Karpas-422 (cell line): ENCODE results near the gene BCKDK. TPM values are rescaled to one million over a fixed set of nuclear protein-coding genes. Genes with fewer than 3 reads are reported as not detected.
"Not testable (repeated sequence)": the region's sequence is repeated elsewhere in the genome, so short reads cannot be mapped to it uniquely, and the experiment has no call there.

Experiments used
- DNase-seq: peaks from one replicate; pipeline ENCODE4 v3.0.0-alpha.2; 2015
- H2AFZ ChIP-seq: fragments of 200-600 bp; sonication (generic); 2 replicates; pipeline ENCODE4 v1.6.1; 2014; ENCODE audit warnings: antibody characterized with exemption, low read length, mixed read lengths
- H3K27ac ChIP-seq: fragments of 200-600 bp; sonication (generic); 2 replicates; pipeline ENCODE4 v1.5.1; 2014; ENCODE audit warnings: mild to moderate bottlenecking, low read length, moderate library complexity
- H3K27me3 ChIP-seq: fragments of 200-600 bp; sonication (generic); 2 replicates; pipeline ENCODE4 v1.6.1; 2014; ENCODE audit warnings: low read length, mixed read lengths
- H3K36me3 ChIP-seq: fragments of 200-600 bp; sonication (generic); 2 replicates; pipeline ENCODE4 v1.6.1; 2014; ENCODE audit warnings: low read length, mixed read lengths; ENCODE audit not compliant: insufficient read depth
- H3K4me1 ChIP-seq: fragments of 200-600 bp; sonication (generic); 2 replicates; pipeline ENCODE4 v1.6.1; 2014; ENCODE audit warnings: mild to moderate bottlenecking, low read length, mixed read lengths
- H3K4me2 ChIP-seq: fragments of 200-600 bp; sonication (generic); 2 replicates; pipeline ENCODE4 v1.6.1; 2014; ENCODE audit warnings: low read length, low read depth, mild to moderate bottlenecking; ENCODE audit not compliant: poor library complexity, severe bottlenecking
- H3K4me3 ChIP-seq: fragments of 200-600 bp; sonication (generic); 2 replicates; pipeline ENCODE4 v1.5.1; 2014; ENCODE audit warnings: mild to moderate bottlenecking, antibody characterized with exemption, low read length, mixed read lengths
- H3K79me2 ChIP-seq: fragments of 200-600 bp; sonication (generic); 2 replicates; pipeline ENCODE4 v1.6.1; 2014; ENCODE audit warnings: mild to moderate bottlenecking, low read length, mixed read lengths
- H3K9ac ChIP-seq: fragments of 200-600 bp; sonication (generic); 2 replicates; pipeline ENCODE4 v1.6.0; 2014; ENCODE audit warnings: low read length
- H3K9me2 ChIP-seq: fragments of 200-600 bp; sonication (generic), shearing (Covaris generic); replicated peaks from 2 replicates; pipeline ENCODE4 v1.6.0; 2014; ENCODE audit warnings: mild to moderate bottlenecking, low read length, moderate library complexity; ENCODE audit not compliant: insufficient read depth
- H3K9me3 ChIP-seq: fragments of 300-700, 200-600 bp; sonication (generic); 2 replicates; pipeline ENCODE4 v1.6.1; 2014; ENCODE audit warnings: low read length, mixed read lengths
- H4K20me1 ChIP-seq: fragments of 200-600 bp; sonication (generic); 2 replicates; pipeline ENCODE4 v1.6.1; 2014; ENCODE audit warnings: mild to moderate bottlenecking, antibody characterized with exemption, low read length, low read depth; ENCODE audit not compliant: insufficient read depth
- total RNA-seq: library from RNA; depleted of rRNA; stranded (reverse); fragments of >200 nt; shearing (Covaris generic); gene quantifications from 2 replicates; pipeline ENCODE4 v1.2.3, GENCODE V29; 2014; ENCODE audit warnings: low replicate concordance

Gene BCKDK
- total RNA-seq, 1 experiment from 2014 or later, result 28.4 TPM

DNA sequence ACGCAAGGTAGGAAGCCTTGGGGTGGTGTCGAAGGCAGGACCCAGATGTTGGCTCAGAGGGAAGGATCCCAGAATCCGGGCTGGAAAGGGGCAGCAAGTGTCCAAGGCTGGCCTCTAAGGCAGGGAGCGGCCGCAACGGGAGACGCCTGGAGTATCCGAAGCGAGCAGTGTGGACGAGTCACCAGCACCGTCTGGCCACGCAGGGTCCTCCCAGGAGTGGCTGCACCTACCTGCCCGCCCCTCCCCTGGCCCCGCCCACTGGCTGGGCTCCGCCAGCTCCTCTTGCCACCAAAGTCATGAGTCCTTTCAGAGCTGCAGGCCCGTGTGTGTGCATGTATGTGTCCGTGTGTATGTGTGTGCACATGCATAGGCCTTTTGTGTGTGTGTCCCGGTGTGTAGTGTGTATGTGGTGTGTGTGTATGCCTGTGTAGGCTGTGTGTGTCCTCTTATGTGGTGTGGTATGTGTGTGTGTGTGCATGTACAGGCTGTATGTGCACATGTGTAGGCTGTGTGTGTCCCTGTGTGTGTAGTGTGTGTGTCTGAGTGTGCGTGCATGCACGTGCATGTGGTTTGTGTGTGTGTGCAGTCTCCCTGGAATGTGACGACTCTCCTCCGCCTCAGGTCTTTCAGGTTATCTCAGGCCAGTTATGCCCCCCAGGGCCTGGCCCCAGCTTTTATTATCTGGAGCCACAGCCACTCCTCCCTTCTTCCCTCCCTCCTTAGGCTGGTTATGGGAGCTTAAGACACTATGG, 27.5 kb downstream of the BCKDK start, which contains the start of gene PRSS8:
Gene PRSS8, minus strand, starts transcription at position 193 of the 752 bp plus-strand sequence. CDS start 229 bp downstream, outside the sequence.
- Histone ChIP-seq H3K9me3 (no peaks in the 10 kb centered on the region), H3K36me3 (no peaks in the 10 kb centered on the region), H3K9me2 (no peaks in the 10 kb centered on the region), H3K27me3 (no peaks in the 10 kb centered on the region), H3K4me2 (no peak within 1 kb of the TSS), H3K9ac (no peak within 1 kb of the TSS), H2AFZ (no peak within 1 kb of the TSS), H3K27ac (no peak within 1 kb of the TSS), H4K20me1 (no peaks in the 10 kb centered on the region), H3K79me2 (no peaks in the 10 kb centered on the region), H3K4me1 (no peaks in the 10 kb centered on the region), H3K4me3 (no peak within 1 kb of the TSS)
- no peak for DNase-seq

DNA sequence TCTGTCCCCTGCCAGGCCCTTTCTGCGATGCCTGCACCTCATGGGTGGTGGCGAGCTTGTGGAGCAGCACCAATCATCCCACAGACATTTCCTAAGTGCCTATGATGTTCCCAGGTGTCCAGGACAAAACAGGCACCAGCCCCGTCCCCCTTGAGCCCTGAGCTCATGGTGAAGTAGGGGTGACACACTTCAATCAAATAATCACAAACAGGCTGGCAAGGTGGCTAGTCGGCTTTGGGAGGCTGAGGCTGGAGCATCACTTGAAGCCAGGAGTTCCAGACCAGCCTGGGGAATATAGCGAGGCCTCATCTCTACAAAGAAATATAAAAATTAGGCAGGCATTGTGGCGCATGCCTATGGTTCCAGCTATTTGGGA, 28.1 kb downstream of the BCKDK start:
- Histone ChIP-seq H3K79me2 (no peaks in the 10 kb centered on the region), H3K4me2 (no peak overlapping the region), H3K9ac (no peak overlapping the region)

DNA sequence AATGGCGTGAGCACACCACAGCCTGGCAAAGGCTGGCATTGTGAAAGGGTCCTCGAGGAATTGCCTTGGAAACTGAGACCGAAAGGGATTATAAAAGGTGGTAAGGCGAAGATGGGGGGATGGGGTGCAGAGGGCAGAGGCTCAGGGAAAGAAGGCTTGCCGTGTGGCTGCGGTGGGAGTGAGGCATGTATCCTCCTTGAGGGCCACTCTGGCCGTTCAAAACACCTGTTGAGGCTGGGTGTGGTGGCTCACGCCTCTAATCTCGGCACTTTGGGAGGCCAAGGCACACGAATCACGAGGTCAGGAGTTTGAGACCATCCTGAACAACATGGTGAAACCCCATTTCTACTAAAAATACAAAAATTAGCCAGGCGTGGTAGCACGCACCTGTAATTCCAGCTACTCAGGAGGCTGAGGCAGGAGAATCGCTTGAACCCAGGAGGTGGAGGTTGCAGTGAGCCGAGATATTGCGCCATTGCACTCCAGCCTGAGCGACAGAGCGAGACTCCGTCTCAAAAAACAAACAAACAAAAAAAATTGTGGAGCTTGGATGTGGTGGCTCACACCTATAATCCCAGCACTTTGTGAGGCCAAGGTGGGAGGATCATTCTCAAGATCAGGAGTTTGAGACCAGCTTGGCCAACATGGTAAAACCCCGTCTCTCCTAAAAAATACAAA, 28.8 kb downstream of the BCKDK start:
- H4K20me1 ChIP-seq, H3K36me3 ChIP-seq, H3K9me2 ChIP-seq, H3K4me1 ChIP-seq, H3K9me3 ChIP-seq, H3K79me2 ChIP-seq, H3K4me3 ChIP-seq, H3K9ac ChIP-seq, H2AFZ ChIP-seq, H3K4me2 ChIP-seq, H3K27me3 ChIP-seq, DNase-seq, H3K27ac ChIP-seq: not testable (repeated sequence)

More for the DNA sequence above, 28.1 kb downstream of the BCKDK start:
- Histone ChIP-seq H3K9me2 (no peaks in the 10 kb centered on the region), H3K36me3 (no peaks in the 10 kb centered on the region), H3K9me3 (no peaks in the 10 kb centered on the region), H3K4me3 (no peak overlapping the region), H3K4me1 (peaks cover under 1% of the 10 kb centered on the region), H4K20me1 (no peaks in the 10 kb centered on the region), H3K27ac (no peak overlapping the region), H3K27me3 (no peaks in the 10 kb centered on the region), H2AFZ (no peak overlapping the region)
- no peak for DNase-seq

DNA sequence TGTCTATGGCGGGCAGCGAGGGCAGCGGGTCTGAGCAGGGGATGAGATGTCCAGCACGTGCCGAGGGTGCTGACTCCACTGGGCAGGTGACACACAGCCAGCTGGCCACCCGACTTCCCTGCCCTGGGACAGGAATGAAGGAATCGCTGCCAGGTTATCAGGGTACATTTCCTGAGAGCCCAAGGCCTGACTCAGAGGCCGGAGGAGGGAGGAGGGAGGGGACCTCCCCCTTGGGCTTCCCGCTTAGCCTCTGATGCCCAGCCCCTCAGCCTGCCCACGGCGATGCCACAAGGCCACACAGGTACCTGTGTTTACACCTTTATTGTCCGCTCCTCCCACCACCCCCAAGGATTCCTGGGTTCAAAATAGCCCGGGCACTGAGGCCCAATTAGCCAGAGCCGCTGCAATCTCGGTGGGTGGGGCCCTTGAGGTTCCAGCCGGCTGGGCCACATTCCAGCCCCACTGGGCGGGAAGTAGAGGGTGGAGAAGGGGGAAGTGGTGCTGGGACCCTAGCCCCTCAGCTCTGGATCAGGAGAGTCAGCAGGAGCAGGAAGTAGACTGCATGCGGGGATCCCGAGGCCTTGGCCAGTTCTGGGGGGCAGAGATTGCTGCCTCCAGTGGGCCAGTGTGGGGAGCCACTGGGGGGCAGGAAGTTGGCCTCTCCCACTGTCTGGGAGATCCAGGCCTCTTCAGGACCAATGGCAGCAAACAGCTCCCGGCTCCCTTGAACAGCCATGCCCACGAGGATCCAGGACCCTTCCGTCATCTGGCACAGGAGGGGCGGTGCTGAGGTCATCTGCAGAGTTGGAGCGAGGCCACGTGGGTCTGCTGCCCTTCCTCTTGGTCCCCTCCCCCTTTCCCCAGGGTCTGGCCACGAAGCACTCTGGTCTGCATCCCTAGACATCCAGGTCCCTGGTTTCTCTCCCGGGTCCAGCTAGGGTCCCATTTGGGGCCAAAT, 30.7 kb downstream of the BCKDK start:
- no peak overlapping the region for H2AFZ ChIP-seq
- no peak overlapping the region for H3K4me3 ChIP-seq
- H3K9me2 ChIP-seq, result no peaks in the 10 kb centered on the region
- DNase-seq, result no peak
- no peak overlapping the region for H3K27ac ChIP-seq
- H3K4me1 ChIP-seq, result peaks cover 13% of the 10 kb centered on the region
- H4K20me1 ChIP-seq, result no peaks in the 10 kb centered on the region
- H3K36me3 ChIP-seq, result no peaks in the 10 kb centered on the region
- H3K9ac ChIP-seq, result no peak overlapping the region
- H3K79me2 ChIP-seq, result no peaks in the 10 kb centered on the region
- H3K4me2 ChIP-seq, result no peak overlapping the region
- no peaks in the 10 kb centered on the region for H3K27me3 ChIP-seq
- no peaks in the 10 kb centered on the region for H3K9me3 ChIP-seq

DNA sequence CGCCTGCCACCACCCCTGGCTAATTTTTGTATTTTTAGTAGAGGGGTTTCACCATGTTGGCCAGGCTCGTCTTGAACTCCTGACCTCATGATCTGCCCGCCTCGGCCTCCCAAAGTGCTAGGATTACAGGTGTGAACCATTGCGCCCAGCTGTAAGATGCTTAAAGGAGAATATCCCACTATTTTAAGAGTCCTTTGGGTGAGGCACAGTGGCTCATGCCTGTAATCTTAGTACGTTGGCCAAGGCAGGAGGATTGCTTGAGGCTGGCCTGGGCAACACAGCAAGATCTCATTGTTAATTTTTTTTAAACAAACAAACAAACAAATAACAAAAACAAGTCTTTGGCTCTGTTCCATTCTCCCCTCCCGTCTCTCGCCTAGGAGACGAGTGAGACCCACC, 32.9 kb downstream of the BCKDK start:
- H3K9me3 ChIP-seq, H3K79me2 ChIP-seq, H3K9ac ChIP-seq, H3K4me3 ChIP-seq, H3K36me3 ChIP-seq, H2AFZ ChIP-seq, H3K27ac ChIP-seq, H3K9me2 ChIP-seq, DNase-seq, H4K20me1 ChIP-seq, H3K27me3 ChIP-seq: not testable (repeated sequence)
- Histone ChIP-seq H3K4me2 (peak overlapping the region; percentile 79), H3K4me1 (peaks cover 13% of the 10 kb centered on the region)

DNA sequence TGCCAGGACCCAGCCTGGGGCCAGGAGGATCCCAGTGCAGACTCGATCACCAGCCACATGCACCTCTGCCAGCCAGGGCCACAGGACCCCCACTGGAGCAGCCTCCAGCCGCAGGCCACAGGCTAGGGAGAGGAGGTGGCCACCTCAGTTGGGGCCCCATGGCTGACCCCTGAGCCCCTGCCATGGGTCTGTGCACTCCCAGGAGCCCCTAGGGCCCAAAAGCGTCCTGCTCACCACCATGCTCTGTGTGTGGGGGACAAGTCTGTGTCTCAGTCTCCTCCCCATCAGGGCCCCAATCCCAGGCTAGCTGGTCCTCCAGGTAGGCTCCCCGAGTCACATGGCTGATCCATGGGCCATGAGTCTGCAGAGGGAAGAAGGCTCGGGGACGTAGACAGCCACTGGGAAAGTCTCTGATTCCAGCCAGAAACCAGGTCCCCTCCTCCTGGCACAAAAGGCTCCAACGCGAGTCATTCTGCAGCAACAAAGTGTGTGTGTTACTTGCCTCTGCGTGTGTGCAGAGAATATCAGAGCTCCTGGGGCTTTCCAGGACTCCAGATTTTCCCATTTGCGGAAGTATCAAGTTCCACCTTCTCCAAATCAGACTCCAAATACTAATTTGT, 33.4 kb downstream of the BCKDK start:
- peak overlapping the region; percentile 64 for H2AFZ ChIP-seq

DNA sequence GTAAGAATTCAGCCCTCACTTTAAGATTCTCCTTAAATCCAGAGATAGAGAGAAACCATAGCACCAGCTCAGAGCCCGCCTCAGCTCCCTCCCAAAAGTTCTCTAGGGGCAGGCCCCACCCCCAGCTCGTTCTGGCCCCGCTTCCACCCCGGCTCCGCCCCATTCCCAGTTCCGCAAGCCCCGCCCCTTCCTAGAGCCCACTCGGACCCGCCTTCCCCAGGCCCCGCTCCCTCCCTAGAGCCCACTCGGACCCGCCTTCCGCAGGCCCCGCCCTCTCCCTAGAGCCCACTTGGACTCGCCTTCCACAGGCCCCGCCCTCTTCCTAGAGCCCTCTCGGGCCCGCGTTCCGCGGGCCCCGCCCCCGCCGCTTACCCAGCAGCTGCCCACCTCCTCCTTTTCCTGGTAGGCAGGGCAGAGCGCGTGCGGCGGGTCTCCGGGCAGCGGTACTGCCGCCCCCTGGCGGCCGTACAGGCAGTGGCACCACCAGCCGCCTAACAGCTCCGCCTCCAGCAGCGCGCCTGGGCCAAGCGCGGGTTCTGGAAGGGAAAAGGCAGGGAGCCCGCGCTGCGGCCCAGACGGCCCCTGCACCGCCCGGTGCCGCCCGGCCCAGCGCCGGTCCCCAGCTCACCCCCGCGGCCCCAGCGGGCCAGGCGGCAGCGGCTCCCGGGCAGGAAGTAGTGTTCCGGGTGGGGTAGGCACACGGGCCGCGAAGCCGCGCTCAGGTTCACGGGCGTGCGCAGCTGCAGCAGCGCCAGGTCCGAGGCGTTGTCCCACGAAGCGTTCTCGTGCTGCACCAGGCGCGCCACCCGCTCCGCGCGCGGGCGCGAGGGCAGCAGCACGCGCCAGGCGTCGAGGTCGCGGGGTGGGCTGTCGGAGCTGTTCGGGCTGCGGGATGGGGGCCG, 34.2 kb downstream of the BCKDK start:
- no peaks in the 10 kb centered on the region for H3K79me2 ChIP-seq
- H3K9me2 ChIP-seq, result no peaks in the 10 kb centered on the region
- peak overlapping the region; percentile 99 for H2AFZ ChIP-seq
- no peaks in the 10 kb centered on the region for H3K27me3 ChIP-seq
- H3K4me3 ChIP-seq, result peak overlapping the region; percentile 65; the same call in 1 of the 2 replicates
- peak overlapping the region; percentile 67 for H3K9ac ChIP-seq
- H3K4me2 ChIP-seq, result peak overlapping the region; percentile 79
- no peaks in the 10 kb centered on the region for H3K9me3 ChIP-seq
- H3K4me1 ChIP-seq, result peaks cover 13% of the 10 kb centered on the region
- peak; percentile 100 for DNase-seq
- H3K27ac ChIP-seq, result no peak overlapping the region
- no peaks in the 10 kb centered on the region for H4K20me1 ChIP-seq
- H3K36me3 ChIP-seq, result no peaks in the 10 kb centered on the region

More for the DNA sequence above, 33.4 kb downstream of the BCKDK start:
- Histone ChIP-seq H3K27ac (no peak overlapping the region), H3K4me3 (peak overlapping the region; percentile 58; the same call in 1 of the 2 replicates), H3K27me3 (no peaks in the 10 kb centered on the region), H3K79me2 (no peaks in the 10 kb centered on the region), H3K4me1 (peaks cover 13% of the 10 kb centered on the region), H4K20me1 (no peaks in the 10 kb centered on the region), H3K9me3 (no peaks in the 10 kb centered on the region), H3K36me3 (no peaks in the 10 kb centered on the region), H3K9me2 (no peaks in the 10 kb centered on the region), H3K9ac (peak overlapping the region; percentile 67), H3K4me2 (peak overlapping the region; percentile 79)
- DNase-seq, result no peak
